HG03095 (cell line): ENCODE data around the gene MMP28.

ENCODE experiments used
- ATAC-seq: cut with Tn5 transposase; IDR thresholded peaks from one replicate; pipeline ENCODE4 v1.9.1; 2021; ENCODE audit warnings: moderate library complexity; ENCODE audit not compliant: unreplicated experiment

Gene MMP28

GRCh38 chr17:35745246-35745645 lies 50.2 kb downstream of the MMP28 start:
- no peak for ATAC-seq

DNA sequence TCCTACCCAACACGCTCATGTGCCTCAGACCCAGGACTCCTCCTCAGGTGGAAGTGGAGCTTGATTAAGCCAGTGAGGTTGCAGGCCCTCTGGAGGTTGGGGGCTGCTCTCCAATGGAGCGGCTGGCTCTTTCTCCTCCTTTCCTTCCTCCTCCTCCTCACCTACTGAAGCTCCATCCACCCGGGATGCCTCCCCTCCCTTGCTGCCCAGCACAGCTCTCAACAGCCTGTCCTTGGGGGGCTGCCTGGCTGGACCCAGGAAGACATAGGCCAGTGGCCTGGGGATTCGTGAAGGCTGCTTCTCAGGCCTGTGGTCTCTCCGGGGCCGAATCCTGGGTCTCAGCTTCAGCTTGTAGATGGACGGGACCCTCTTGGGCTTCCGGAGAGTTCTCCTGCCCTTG lies 50.6 kb downstream of the MMP28 start:
- ATAC-seq, result no peak

- no peak for ATAC-seq
Observed at GRCh38 chr17:35743626-35744328, 51.7 kb downstream of the MMP28 start.

GRCh38 chr17:35742896-35743477 lies 52.5 kb downstream of the MMP28 start:
- ATAC-seq, result no peak

- no peak for ATAC-seq
Observed at GRCh38 chr17:35742496-35742895, 52.9 kb downstream of the MMP28 start.

GRCh38 chr17:35740997-35741931 lies 54.2 kb downstream of the MMP28 start:
- ATAC-seq, result no peak

GRCh38 chr17:35740216-35740615 lies 55.2 kb downstream of the MMP28 start:
- no peak for ATAC-seq

GRCh38 chr17:35738519-35739133 lies 56.8 kb downstream of the MMP28 start:
- ATAC-seq, result no peak

DNA sequence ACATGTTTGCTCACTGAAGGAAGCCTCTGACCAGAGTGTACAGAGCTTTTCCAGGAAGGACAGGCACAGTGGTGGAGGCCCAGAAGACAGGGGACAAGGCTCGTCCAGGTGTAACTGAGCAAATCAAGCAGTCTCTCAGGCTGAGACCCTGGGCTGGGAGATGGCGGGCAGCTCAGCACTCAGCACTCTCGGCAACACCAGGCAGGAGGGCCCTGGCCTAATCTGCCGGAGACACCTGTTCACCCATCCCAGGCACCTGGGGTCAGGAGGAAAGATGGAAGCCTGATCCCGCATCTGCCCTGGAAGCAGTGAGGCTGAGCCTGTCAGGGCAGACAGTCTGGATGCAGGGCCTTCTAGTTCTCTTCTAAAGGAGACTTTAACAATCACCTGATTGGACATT lies 59.2 kb downstream of the MMP28 start:
- ATAC-seq, result no peak

- no peak for ATAC-seq
Observed at GRCh38 chr17:35735036-35735805, 60.2 kb downstream of the MMP28 start.

- ATAC-seq, result no peak
Observed at GRCh38 chr17:35734396-35734795, 61.0 kb downstream of the MMP28 start.

- no peak for ATAC-seq
Observed at GRCh38 chr17:35733366-35733765, 62.1 kb downstream of the MMP28 start.

- ATAC-seq, result no peak
Observed at GRCh38 chr17:35732806-35733136, 62.7 kb downstream of the MMP28 start.

- ATAC-seq, result no peak
Observed at GRCh38 chr17:35731917-35732805, 63.3 kb downstream of the MMP28 start.

- no peak for ATAC-seq
Observed at GRCh38 chr17:35731239-35731916, 64.1 kb downstream of the MMP28 start, which contains the start of gene RASL10B. Gene RASL10B (plus strand): TSS chr17:35731639. CDS start chr17:35735185, 3,546 bp downstream.

- no peak for ATAC-seq
Observed at GRCh38 chr17:35730400-35731005, 64.9 kb downstream of the MMP28 start.

GRCh38 chr17:35729405-35729833 lies 66.0 kb downstream of the MMP28 start:
- ATAC-seq, result no peak

DNA sequence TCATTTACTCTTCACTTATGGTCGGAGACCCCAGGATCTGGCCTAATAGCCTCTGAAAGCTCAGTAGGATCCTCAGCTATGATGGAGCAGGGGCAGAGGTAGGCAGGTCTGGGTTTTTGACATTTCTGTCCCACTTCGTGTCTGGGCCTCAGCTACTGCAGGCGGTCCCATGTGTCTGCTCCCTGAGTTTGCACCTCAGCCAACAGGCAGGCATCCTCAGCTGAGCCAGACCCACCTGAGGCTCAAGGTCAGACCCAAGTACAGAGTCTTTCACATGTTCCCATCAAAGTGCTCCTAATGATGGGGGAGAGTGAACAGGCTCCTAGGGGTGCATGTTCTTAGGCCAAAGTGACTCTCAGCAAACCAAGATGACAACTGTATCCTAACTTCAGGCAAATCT lies 66.9 kb downstream of the MMP28 start:
- no peak for ATAC-seq

DNA sequence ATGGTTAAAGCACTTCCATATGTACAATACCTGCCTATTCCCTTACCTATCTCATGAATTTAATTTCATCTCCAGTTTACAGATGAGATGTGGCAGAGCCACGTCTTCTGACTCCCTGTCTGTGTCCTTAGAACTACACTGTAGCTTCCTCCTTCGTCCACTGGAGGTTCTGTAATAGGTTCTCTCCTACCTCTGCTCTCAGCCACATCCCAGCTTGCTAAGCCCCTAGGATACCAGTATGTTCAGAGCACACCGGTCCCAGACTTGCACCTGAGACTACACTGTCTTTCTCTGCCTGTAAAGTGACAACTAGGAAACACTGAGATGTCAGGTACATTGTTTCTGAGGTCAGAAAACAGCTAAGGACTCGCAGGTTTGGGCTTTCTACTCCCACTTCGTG lies 67.8 kb downstream of the MMP28 start:
- no peak for ATAC-seq
